GM12878 (cell line): ENCODE results near the gene ETAA1. TPM values are rescaled to one million over a fixed set of nuclear protein-coding genes. Genes with fewer than 3 reads are reported as not detected.
A peak's percentile ranks its signal among the peaks of the same experiment; 100 is the strongest.

Experiments used
- ATAC-seq: fragments of 200-7000 bp; cut with Tn5 transposase; 3 replicates; pipeline ENCODE4 v1.9.1; 2020; ENCODE audit warnings: mild to moderate bottlenecking, moderate library complexity
- BruUV-seq: library from RNA; stranded (reverse); fragments of 400-500 nt; replicated peaks from 2 replicates; lab custom pipeline; 2021; lab: Mats Ljungman, UMichigan
- CTCF ChIA-PET: fragments of 300-600 bp; sonication (Branson Sonifier 250); formaldehyde crosslinking; extraction: SDS; loops from one replicate; lab custom pipeline; 2021; ENCODE audit warnings: inconsistent platforms; lab: Yijun Ruan, JAX
- POLR2A ChIA-PET: fragments of 350-600 bp; formaldehyde crosslinking; extraction: SDS; loops from one replicate; lab custom pipeline; 2021; ENCODE audit warnings: inconsistent platforms; lab: Charles Lee
- RAD21 ChIA-PET: fragments of 300-600 bp; sonication (Branson Sonifier 250); formaldehyde crosslinking; loops from one replicate; lab custom pipeline; 2023; ENCODE audit warnings: antibody characterized with exemption; ENCODE audit not compliant: unreplicated experiment; lab: Charles Lee
- SMC1A ChIA-PET: fragments of 300-600 bp; sonication (Branson Sonifier 250); formaldehyde crosslinking; loops from one replicate; lab custom pipeline; 2023; ENCODE audit not compliant: unreplicated experiment, uncharacterized antibody; lab: Charles Lee
- DNase-seq: peaks from one replicate; pipeline ENCODE4 v3.0.0-alpha.2; 2011; ENCODE audit warnings: low read depth, low spot score
- FAIRE-seq: peaks from 3 replicates; lab custom pipeline; 2011; peaks lifted over from hg19 to GRCh38; lab: Jason Lieb, UNC
- H2AFZ ChIP-seq: 2 replicates; pipeline ENCODE4 v1.6.0; 2011; ENCODE audit warnings: low read depth, low read length, control low read depth; ENCODE audit not compliant: control insufficient read depth
- H3K27ac ChIP-seq: 2 replicates; pipeline ENCODE4 v1.5.1; 2011; ENCODE audit warnings: control low read depth; ENCODE audit not compliant: control insufficient read depth, insufficient read depth
- H3K27me3 ChIP-seq, 2 experiments: replicated peaks in 1 of 2; 2 replicates each; pipeline versions ENCODE4 v1.6.0 to v1.6.1; 2011; ENCODE audit warnings: low read length in 1 of 2; ENCODE audit not compliant: control insufficient read depth in 2 of 2, insufficient read depth in 2 of 2
- H3K36me3 ChIP-seq, 2 experiments: 2 replicates each; pipeline ENCODE4 v1.5.1; 2011; ENCODE audit warnings: low read length in 1 of 2; ENCODE audit not compliant: control insufficient read depth in 2 of 2, insufficient read depth in 2 of 2
- H3K4me1 ChIP-seq: 2 replicates; pipeline ENCODE4 v1.6.1; 2011; ENCODE audit warnings: mild to moderate bottlenecking, low read length, moderate library complexity, mixed read lengths; ENCODE audit not compliant: control insufficient read depth, insufficient read depth
- H3K4me2 ChIP-seq: 2 replicates; pipeline ENCODE4 v1.6.0; 2011; ENCODE audit warnings: control low read depth; ENCODE audit not compliant: control insufficient read depth, insufficient read depth
- H3K4me3 ChIP-seq: fragments of 200-600 bp; sonication (generic); 2 replicates; pipeline ENCODE4 v1.5.1; 2016
- H3K79me2 ChIP-seq: 2 replicates; pipeline ENCODE4 v1.6.0; 2011; ENCODE audit warnings: low read length; ENCODE audit not compliant: control insufficient read depth, insufficient read depth
- H3K9ac ChIP-seq: 2 replicates; pipeline ENCODE4 v1.8.0; 2011; ENCODE audit warnings: low read length, control low read depth, mixed read lengths; ENCODE audit not compliant: control insufficient read depth, insufficient read depth
- H3K9me3 ChIP-seq: replicated peaks from 3 replicates; pipeline ENCODE4 v1.5.1; 2011; ENCODE audit warnings: mild to moderate bottlenecking, low read length; ENCODE audit not compliant: control insufficient read depth, insufficient read depth
- H4K20me1 ChIP-seq: 2 replicates; pipeline ENCODE4 v1.6.0; 2011; ENCODE audit not compliant: control insufficient read depth, insufficient read depth
- BRCA1 ChIP-seq: IDR thresholded peaks from 2 replicates; pipeline ENCODE4 v1.6.1; 2011; ENCODE audit warnings: low read depth, low read length, improper control_type of control experiment
- FOXM1 ChIP-seq: IDR thresholded peaks from 2 replicates; pipeline ENCODE4 v1.6.1; 2012; ENCODE audit warnings: low read depth, mild to moderate bottlenecking, inconsistent platforms, low read length, moderate library complexity
- IKZF2 ChIP-seq, 2 experiments: fragments of 450-650 bp; IDR thresholded peaks; 2 replicates each; pipeline ENCODE4 v1.6.1; 2017; ENCODE audit warnings: mild to moderate bottlenecking in 2 of 2, moderate library complexity in 2 of 2
- JUND ChIP-seq: IDR thresholded peaks from 2 replicates; pipeline ENCODE4 v1.6.1; 2012; ENCODE audit warnings: low read depth, mild to moderate bottlenecking, low read length, improper control_type of control experiment, moderate library complexity
- NBN ChIP-seq: fragments of 450-650 bp; IDR thresholded peaks from 2 replicates; pipeline ENCODE4 v1.6.1; 2016
- POLR2A ChIP-seq: IDR thresholded peaks from 2 replicates; pipeline ENCODE4 v1.6.1; 2011; ENCODE audit warnings: low read depth, mild to moderate bottlenecking, low read length
- SPI1 ChIP-seq: IDR thresholded peaks from 2 replicates; pipeline ENCODE4 v1.6.1; 2011; ENCODE audit warnings: low read depth, mild to moderate bottlenecking, low read length, moderate library complexity, borderline replicate concordance; ENCODE audit not compliant: insufficient read depth
- STAT1 ChIP-seq: fragments of 450-650 bp; conservative IDR thresholded peaks from 2 replicates; pipeline ENCODE4 v1.6.1; 2014; ENCODE audit warnings: antibody characterized with exemption, mild to moderate bottlenecking
- USF1 ChIP-seq: IDR thresholded peaks from 2 replicates; pipeline ENCODE4 v1.6.1; 2011; ENCODE audit warnings: borderline replicate concordance, low read depth, mild to moderate bottlenecking, moderate library complexity, mixed read lengths, low read length; ENCODE audit not compliant: insufficient read depth; ENCODE audit errors: extremely low read length
- YY1 ChIP-seq: IDR thresholded peaks from 2 replicates; pipeline ENCODE4 v1.6.1; 2011; ENCODE audit warnings: low read depth, mild to moderate bottlenecking, low read length
- ZBTB11 ChIP-seq: fragments of 450-650 bp; formaldehyde crosslinking; IDR thresholded peaks from 2 replicates; pipeline ENCODE4 v1.5.0; 2022; ENCODE audit warnings: mild to moderate bottlenecking, missing genetic modification characterization
- WGBS: methylation state at CpG from one replicate; pipeline ENCODE4 v1.1.6; 2016; ENCODE audit warnings: low lambda C conversion rate; ENCODE audit not compliant: insufficient replicate concordance, insufficient coverage; ENCODE audit errors: missing lambda C conversion rate; 5-methylcytosine and 5-hydroxymethylcytosine counted together
- in situ Hi-C: fragments of 300-500 bp; cut with MboI; formaldehyde crosslinking; loops from 9 replicates; pipeline ENCODE4 v1.14.3; 2018; ENCODE audit warnings: mixed read lengths
- intact Hi-C: fragments of 100-400 bp; cut with micrococcal nuclease; formaldehyde crosslinking; loops from one replicate; pipeline ENCODE4 v1.14.2; 2022; ENCODE audit not compliant: unreplicated experiment
- polyA plus RNA-seq, 11 experiments: library from polyadenylated mRNA; depleted of rRNA in 4 of 11; unstranded in 6 of 11; stranded (reverse) in 5 of 11; fragments of >200 nt; fragmentation: Nextera tagmentation in 4 of 11; fragmentation: Illumina TruSeq in 1 of 11; extraction: Ambion mirVana in 4 of 11; extraction: Trizol in 1 of 11; gene quantifications; 1 replicate in 1 of 11; 2 replicates in 10 of 11; pipeline versions ENCODE4 v1.2.1 to v1.2.3, GENCODE V29; 2011 to 2016; ENCODE audit warnings: inconsistent platforms in 2 of 11, missing spikeins in 2 of 11, low read depth in 1 of 11
- total RNA-seq, 4 experiments: library from RNA; depleted of rRNA in 3 of 4; stranded (reverse); fragments of >200 nt in 3 of 4; fragmentation: Illumina TruSeq in 1 of 4; extraction: Trizol in 1 of 4; gene quantifications; 2 replicates each; pipeline versions ENCODE4 v1.2.1 to v1.2.3, GENCODE V29; 2013 to 2021
- TF ChIP-seq, protein P1 (sequence below): IDR thresholded peaks from 2 replicates; pipeline ENCODE4 v1.6.1; 2012; ENCODE audit warnings: low read depth, low read length, improper control_type of control experiment

Gene ETAA1
- total and polyA plus RNA-seq, 10 of the 15 experiments (the other 5 are each of a cell fraction or from before 2014, with no cell fraction given): 4.2 to 24.2 (median 13.4) TPM

DNA sequence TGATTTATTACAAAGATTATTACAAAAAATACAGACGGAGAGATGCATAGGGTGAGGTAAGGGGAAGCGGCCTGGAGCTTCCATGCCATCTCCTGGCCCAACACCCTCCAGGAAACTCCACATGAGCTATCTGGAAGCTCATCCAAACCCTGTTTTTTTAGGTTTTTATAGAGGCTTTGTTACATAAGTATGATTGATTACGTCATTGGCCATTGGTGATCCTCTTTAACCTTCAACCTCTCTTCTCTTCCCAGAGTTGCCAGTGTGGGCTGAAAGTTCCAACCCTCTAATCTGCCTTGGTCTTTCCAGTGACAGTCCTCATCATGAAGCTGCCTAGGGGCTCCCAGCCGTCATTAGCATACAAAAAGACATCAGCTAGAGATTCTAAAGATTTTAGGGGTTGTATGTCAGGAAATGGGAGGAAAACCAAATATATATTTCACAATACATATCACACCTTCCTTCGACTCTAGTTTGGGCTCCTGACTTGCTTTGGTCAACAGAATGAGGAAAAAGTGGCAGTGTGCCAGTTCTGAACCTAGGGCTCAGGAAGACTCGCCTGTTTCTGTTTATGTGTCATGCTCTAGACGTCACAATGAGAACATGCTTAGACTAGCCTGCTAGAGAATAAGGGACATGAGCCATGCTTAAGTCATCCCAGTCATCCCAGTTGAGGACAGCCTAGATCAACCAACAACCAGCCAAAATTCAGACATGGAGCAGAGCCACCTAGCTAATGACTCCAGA, 54.1 kb downstream of the ETAA1 start:
- H3K9me3 ChIP-seq: no peaks in the 10 kb centered on the region
- intact Hi-C loops: no loop called here
- no peak for TF ChIP-seq FOXM1
- TF ChIP-seq SPI1: no peak
- no peak for TF ChIP-seq JUND
- no peak for TF ChIP-seq YY1
- TF ChIP-seq, protein P1, sequence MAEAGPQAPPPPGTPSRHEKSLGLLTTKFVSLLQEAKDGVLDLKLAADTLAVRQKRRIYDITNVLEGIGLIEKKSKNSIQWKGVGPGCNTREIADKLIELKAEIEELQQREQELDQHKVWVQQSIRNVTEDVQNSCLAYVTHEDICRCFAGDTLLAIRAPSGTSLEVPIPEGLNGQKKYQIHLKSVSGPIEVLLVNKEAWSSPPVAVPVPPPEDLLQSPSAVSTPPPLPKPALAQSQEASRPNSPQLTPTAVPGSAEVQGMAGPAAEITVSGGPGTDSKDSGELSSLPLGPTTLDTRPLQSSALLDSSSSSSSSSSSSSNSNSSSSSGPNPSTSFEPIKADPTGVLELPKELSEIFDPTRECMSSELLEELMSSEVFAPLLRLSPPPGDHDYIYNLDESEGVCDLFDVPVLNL: no peak
- no peak for TF ChIP-seq USF1
- TF ChIP-seq BRCA1: no peak
- no peak for TF ChIP-seq ZBTB11
- TF ChIP-seq NBN: no peak
- TF ChIP-seq POLR2A: no peak
- TF ChIP-seq STAT1: no peak
- no peak for TF ChIP-seq IKZF2 (IDR thresholded peaks at IDR 0.05)
- no peak for DNase-seq
- no peaks in the 10 kb centered on the region for H3K27me3 ChIP-seq
- in situ Hi-C loops: no loop called here
- no peaks in the 10 kb centered on the region for H3K79me2 ChIP-seq
- no TSS peak for BruUV-seq
- POLR2A ChIA-PET: interaction anchor here (0.7 kb wide), 1 partner anchor 13 kb away, joined by 3 read pairs; no protein-coding TSS in a partner anchor
- SMC1A ChIA-PET: interaction anchor here (0.7 to 1.3 kb wide), 5 partner anchors 14 to 1239 kb away, joined by 3 read pairs; no protein-coding TSS in a partner anchor
- RAD21 ChIA-PET: interaction anchor here (0.8 kb wide), 1 partner anchor 23 kb away, joined by 3 read pairs; no protein-coding TSS in a partner anchor
- no peak overlapping the region for H3K4me3 ChIP-seq
- no peak for FAIRE-seq
- ATAC-seq: peak; percentile 21; the same call in 1 of the 3 replicates
- H3K27ac ChIP-seq: no peak overlapping the region
- 8% methylated on average over 7 of the region's 7 CpGs for WGBS
- H3K4me1 ChIP-seq: no peaks in the 10 kb centered on the region
- no peak overlapping the region for H3K9ac ChIP-seq
- H4K20me1 ChIP-seq: no peaks in the 10 kb centered on the region
- H3K36me3 ChIP-seq: no peaks in the 10 kb centered on the region
- H3K4me2 ChIP-seq: no peak overlapping the region
- H2AFZ ChIP-seq: no peak overlapping the region
- CTCF ChIA-PET: no interaction called here
